Kidney epithelial cell (primary cell): ENCODE data around the gene POU2F2. TPM values are rescaled to one million over a fixed set of nuclear protein-coding genes. Genes with fewer than 3 reads are reported as not detected.

ENCODE experiments used
- DNase-seq: peaks from one replicate; pipeline ENCODE4 v3.0.0-alpha.2; 2010; ENCODE audit warnings: low read depth
- H3K27me3 ChIP-seq: 2 replicates; pipeline ENCODE4 v1.6.0; 2011; ENCODE audit warnings: low read length; ENCODE audit not compliant: control insufficient read depth, insufficient read depth
- H3K36me3 ChIP-seq: 2 replicates; pipeline ENCODE4 v1.5.1; 2011; ENCODE audit warnings: low read length; ENCODE audit not compliant: control insufficient read depth, insufficient read depth
- H3K4me3 ChIP-seq: 2 replicates; pipeline ENCODE4 v1.5.1; 2011; ENCODE audit warnings: low read depth, mild to moderate bottlenecking, control low read depth, low read length
- CTCF ChIP-seq: IDR thresholded peaks from 2 replicates; pipeline ENCODE4 v1.5.1; 2011; ENCODE audit warnings: mild to moderate bottlenecking, moderate library complexity, low read length, control low read depth, inconsistent platforms; ENCODE audit not compliant: insufficient read depth, poor library complexity, severe bottlenecking
- total RNA-seq: library from RNA; depleted of rRNA; stranded (reverse); fragments of >200 nt; gene quantifications from 2 replicates; pipeline ENCODE4 v1.2.3, GENCODE V29; 2015

Gene POU2F2
- total RNA-seq, 1 donor from 2014 or later: 2.3 TPM

DNA sequence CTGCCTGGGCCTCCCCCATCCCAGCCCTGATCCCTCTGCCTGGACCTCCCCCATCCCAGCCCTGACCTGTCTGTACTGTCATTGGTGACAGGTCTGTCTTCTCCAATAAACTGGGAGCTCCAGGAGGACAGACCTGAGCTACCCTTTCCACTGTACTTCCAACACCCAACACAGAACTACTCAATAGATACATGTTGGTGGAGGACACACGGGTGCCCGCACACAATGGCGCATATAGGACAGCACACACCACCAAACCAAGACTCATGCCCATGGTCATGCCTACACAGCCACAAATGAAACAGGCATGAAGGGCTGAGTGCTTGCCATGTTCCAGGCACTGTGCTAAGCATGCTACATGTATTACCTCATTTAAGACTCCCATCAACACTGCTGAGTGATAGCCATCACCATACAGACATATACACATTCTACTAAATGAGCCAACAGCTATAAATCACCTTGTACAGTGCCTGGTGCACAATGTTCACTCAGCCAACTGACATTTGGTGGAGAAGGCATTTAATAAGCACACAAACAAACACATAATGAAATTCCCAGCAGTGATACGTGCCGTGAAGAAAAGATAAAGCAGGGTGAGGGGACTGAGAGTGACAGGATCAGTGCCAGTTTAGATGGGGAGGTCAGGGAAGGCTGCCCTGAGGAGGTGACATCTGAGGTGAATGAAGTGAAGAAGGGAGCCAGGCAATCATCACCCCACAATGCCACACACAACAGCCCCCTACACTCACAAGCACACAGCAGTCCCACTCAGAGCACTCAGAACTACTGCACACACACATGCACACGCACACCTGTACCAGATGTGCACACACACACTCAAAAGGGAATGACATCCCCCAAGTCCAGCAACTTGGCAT is 857 bp downstream of the POU2F2 start:
- Histone ChIP-seq H3K4me3 (peak overlapping the region; percentile 21), H3K27me3 (peaks cover 5% of the 10 kb centered on the region), H3K36me3 (no peaks in the 10 kb centered on the region)
- DNase-seq: no peak
- no peak for TF ChIP-seq CTCF

DNA sequence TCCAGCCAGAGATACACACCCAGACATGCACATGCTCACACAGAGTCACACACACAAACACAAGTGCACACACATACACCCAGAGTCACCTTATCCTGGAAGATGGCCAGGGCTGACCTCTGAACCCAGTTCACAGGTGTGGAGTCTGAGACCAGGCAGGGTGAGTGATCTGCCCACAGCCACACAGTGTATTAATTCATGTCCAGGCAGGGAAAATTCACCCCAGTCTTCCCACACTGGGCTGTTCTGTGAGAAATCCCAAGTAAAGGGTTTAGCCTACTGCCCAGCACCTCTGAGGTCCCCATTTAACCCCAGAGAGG is 2.0 kb downstream of the POU2F2 start:
- Histone ChIP-seq H3K4me3 (no peak overlapping the region), H3K36me3 (no peaks in the 10 kb centered on the region), H3K27me3 (peaks cover 2% of the 10 kb centered on the region)
- no peak for DNase-seq
- no peak for TF ChIP-seq CTCF

DNA sequence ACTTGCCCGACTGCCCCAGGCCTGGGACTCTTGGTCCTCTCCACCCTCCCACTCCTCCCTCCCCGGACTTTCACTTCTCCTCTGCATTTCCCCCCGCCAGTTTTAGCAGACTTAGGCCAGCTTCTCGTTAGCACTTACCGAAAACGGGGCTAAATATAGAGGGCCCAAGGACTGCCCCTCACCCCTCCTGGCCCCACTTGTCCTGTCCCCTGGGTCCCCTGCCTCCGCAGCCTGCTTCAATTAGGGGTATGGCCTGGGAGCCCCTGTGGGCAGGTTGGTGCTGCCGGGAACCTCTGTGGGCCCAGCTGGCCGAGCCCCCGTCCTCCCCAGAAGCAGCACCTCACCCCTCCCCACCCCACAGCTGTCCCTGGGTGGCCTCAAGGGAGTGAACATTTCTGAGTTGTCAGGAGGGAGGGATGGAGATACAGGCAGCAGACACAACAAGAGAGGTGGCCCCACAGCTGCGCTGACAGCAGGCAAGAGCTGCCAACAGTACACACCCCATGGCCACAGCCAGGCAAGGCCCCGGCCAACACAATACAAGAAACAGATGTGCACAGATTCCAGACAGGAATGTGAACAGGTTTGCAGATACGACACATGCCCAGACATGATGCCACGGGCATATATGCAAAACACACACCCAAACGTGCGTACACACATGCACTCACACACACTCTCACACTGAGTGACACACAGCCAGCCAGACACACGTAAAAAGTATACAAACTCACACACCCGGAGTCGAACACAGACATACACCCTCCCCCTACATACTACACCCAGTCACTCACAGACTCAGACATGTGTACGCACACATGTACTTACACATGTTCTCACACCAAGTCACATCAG is 2.6 kb downstream of the POU2F2 start:
- no peaks in the 10 kb centered on the region for H3K36me3 ChIP-seq
- H3K27me3 ChIP-seq: no peaks in the 10 kb centered on the region
- no peak overlapping the region for H3K4me3 ChIP-seq
- no peak for DNase-seq
- no peak for TF ChIP-seq CTCF

GRCh38 chr19:42126574-42126973 is 5.7 kb downstream of the POU2F2 start:
- no peaks in the 10 kb centered on the region for H3K36me3 ChIP-seq
- H3K27me3 ChIP-seq: no peaks in the 10 kb centered on the region
- TF ChIP-seq CTCF: no peak
- no peak for DNase-seq
- H3K4me3 ChIP-seq: no peak overlapping the region

DNA sequence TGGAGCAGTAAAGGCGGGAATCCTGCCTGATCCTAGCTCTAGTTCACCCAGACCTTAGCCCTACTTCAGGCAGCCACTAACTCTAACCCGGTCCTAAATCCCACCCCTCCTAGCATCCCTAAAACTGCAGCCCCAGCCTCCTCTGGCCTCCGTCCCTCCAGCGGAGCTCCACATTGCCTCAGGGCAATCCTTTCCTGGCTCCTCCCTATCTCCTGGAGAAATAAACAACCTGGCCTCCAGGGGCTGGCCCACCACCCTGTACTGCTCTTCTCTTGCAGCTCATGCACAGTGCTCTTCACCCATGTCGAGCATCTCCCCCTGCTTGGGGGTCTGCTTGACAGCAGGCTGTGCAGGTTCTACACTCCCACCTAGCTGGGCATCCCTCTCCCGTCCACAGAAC is 6.7 kb downstream of the POU2F2 start:
- no peak for TF ChIP-seq CTCF

More for the DNA sequence above, 6.7 kb downstream of the POU2F2 start:
- H3K4me3 ChIP-seq: no peak overlapping the region
- H3K36me3 ChIP-seq: no peaks in the 10 kb centered on the region
- no peak for DNase-seq
- H3K27me3 ChIP-seq: no peaks in the 10 kb centered on the region
